SK-N-MC (cell line): Measurements from ENCODE around the gene COL27A1.

ENCODE experiments used
- FOXP2 ChIP-seq: optimal IDR thresholded peaks from 2 replicates; pipeline ENCODE3; 2011; ENCODE audit warnings: mild to moderate bottlenecking, moderate library complexity; ENCODE audit not compliant: insufficient read depth; ENCODE audit errors: extremely low read length, control extremely low read depth
- POLR2AphosphoS5 ChIP-seq: IDR thresholded peaks from 2 replicates; pipeline ENCODE4 v1.6.1; 2012; ENCODE audit warnings: mild to moderate bottlenecking, low read depth, low read length, borderline replicate concordance

GRCh38 chr9:114316605-114317230, 161.4 kb downstream of the COL27A1 start:
- TF ChIP-seq FOXP2 = no peak
- no peak for TF ChIP-seq POLR2AphosphoS5
